ENCODE results near the gene AKR1B1.

Gene AKR1B1

GRCh38 chr7:134446923-134447322, 12.0 kb downstream of the AKR1B1 start:
- TF ChIP-seq REST (IDR thresholded peaks at IDR 0.05; ENCODE audit: insufficient read depth in 1 of 2, low read depth in 2 of 2, low read length in 2 of 2) = no peak
- TF ChIP-seq FOXP2 (optimal IDR thresholded peaks at IDR 0.05; ENCODE audit: borderline replicate concordance, extremely low read depth, extremely low read length, insufficient read depth) = no peak
- no peak for TF ChIP-seq SIN3A (IDR thresholded peaks at IDR 0.05; ENCODE audit: borderline replicate concordance, insufficient read depth, low read length)
- TF ChIP-seq POLR2AphosphoS5 (IDR thresholded peaks at IDR 0.05; ENCODE audit: low read depth, low read length) = no peak
- no peak for TF ChIP-seq TAF1 (IDR thresholded peaks at IDR 0.05; ENCODE audit: borderline replicate concordance, insufficient read depth, low read length)

GRCh38 chr7:134446446-134446845, 12.5 kb downstream of the AKR1B1 start:
- TF ChIP-seq SIN3A (IDR thresholded peaks at IDR 0.05; ENCODE audit: borderline replicate concordance, insufficient read depth, low read length) (no peak), REST (IDR thresholded peaks at IDR 0.05; ENCODE audit: insufficient read depth in 1 of 2, low read depth in 2 of 2, low read length in 2 of 2) (no peak), POLR2AphosphoS5 (IDR thresholded peaks at IDR 0.05; ENCODE audit: low read depth, low read length) (no peak), TAF1 (IDR thresholded peaks at IDR 0.05; ENCODE audit: borderline replicate concordance, insufficient read depth, low read length) (no peak), FOXP2 (optimal IDR thresholded peaks at IDR 0.05; ENCODE audit: borderline replicate concordance, extremely low read depth, extremely low read length, insufficient read depth) (no peak)

- no peak for TF ChIP-seq SIN3A (IDR thresholded peaks at IDR 0.05; ENCODE audit: borderline replicate concordance, insufficient read depth, low read length)
- TF ChIP-seq POLR2AphosphoS5 (IDR thresholded peaks at IDR 0.05; ENCODE audit: low read depth, low read length) = no peak
- TF ChIP-seq REST (IDR thresholded peaks at IDR 0.05; ENCODE audit: insufficient read depth in 1 of 2, low read depth in 2 of 2, low read length in 2 of 2) = no peak
- TF ChIP-seq TAF1 (IDR thresholded peaks at IDR 0.05; ENCODE audit: borderline replicate concordance, insufficient read depth, low read length) = no peak
- TF ChIP-seq FOXP2 (optimal IDR thresholded peaks at IDR 0.05; ENCODE audit: borderline replicate concordance, extremely low read depth, extremely low read length, insufficient read depth) = no peak
Observed at GRCh38 chr7:134444961-134445315, 14.0 kb downstream of the AKR1B1 start.

- TF ChIP-seq POLR2AphosphoS5 (IDR thresholded peaks at IDR 0.05; ENCODE audit: low read depth, low read length) (no peak), SIN3A (IDR thresholded peaks at IDR 0.05; ENCODE audit: borderline replicate concordance, insufficient read depth, low read length) (no peak), FOXP2 (optimal IDR thresholded peaks at IDR 0.05; ENCODE audit: borderline replicate concordance, extremely low read depth, extremely low read length, insufficient read depth) (no peak), TAF1 (IDR thresholded peaks at IDR 0.05; ENCODE audit: borderline replicate concordance, insufficient read depth, low read length) (no peak), REST (IDR thresholded peaks at IDR 0.05; ENCODE audit: insufficient read depth in 1 of 2, low read depth in 2 of 2, low read length in 2 of 2) (no peak)
Observed at GRCh38 chr7:134444198-134444960, 14.5 kb downstream of the AKR1B1 start.
